Measurements from ENCODE around the gene GCDH. TPM values are rescaled to one million over a fixed set of nuclear protein-coding genes. Genes with fewer than 3 reads are reported as not detected.
A peak's percentile ranks its signal among the peaks of the same experiment; 100 is the strongest.

GCDH gene
- total RNA-seq, 1 experiment from 2014 or later, result 53.2 TPM

DNA sequence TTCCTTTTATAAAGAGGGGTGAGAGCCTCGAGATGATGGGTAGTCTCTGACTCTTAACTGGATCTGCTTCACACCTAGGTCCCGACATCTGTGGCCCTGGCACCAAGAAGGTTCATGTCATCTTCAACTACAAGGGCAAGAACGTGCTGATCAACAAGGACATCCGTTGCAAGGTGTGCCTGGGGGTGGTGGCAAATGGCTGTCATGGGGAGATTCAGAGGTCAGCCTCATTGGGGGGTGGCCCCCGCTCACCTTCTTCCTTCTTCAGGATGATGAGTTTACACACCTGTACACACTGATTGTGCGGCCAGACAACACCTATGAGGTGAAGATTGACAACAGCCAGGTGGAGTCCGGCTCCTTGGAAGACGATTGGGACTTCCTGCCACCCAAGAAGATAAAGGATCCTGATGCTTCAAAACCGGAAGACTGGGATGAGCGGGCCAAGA lies 49.0 kb downstream of the GCDH start:
- Histone ChIP-seq H3K56ac (ENCODE audit: insufficient read length, low read depth, low read length) (no peak overlapping the region), H2AFZ (ENCODE audit: low read length) (no peak overlapping the region), H3K18ac (ENCODE audit: insufficient read length, low read depth, low read length) (no peak overlapping the region), H3K14ac (ENCODE audit: insufficient read depth, low read length) (no peak overlapping the region), H2BK20ac (ENCODE audit: low read depth, low read length, poor library complexity, severe bottlenecking) (no peak overlapping the region), H3K23me2 (ENCODE audit: insufficient read length, low read depth, low read length, poor library complexity, severe bottlenecking) (peaks cover 7% of the 10 kb centered on the region), H2BK15ac (ENCODE audit: low read depth, low read length) (no peak overlapping the region), H4K8ac (replicated peaks; ENCODE audit: insufficient read length, low read depth, low read length) (no peak overlapping the region), H3K79me1 (ENCODE audit: insufficient read depth, low read depth, low read length, poor library complexity, severe bottlenecking) (peaks cover 6% of the 10 kb centered on the region), H2BK12ac (ENCODE audit: insufficient read length, low read depth, low read length) (no peak overlapping the region), H3T11ph (ENCODE audit: low read length) (no peak overlapping the region), H3K9ac (ENCODE audit: extremely low read depth, insufficient read length, low read length) (no peak overlapping the region), H3K27me3 (ENCODE audit: insufficient read depth, low read length) (no peaks in the 10 kb centered on the region), H2BK5ac (ENCODE audit: insufficient read length, low read length) (no peak overlapping the region), H3K23ac (ENCODE audit: insufficient read length, low read depth, low read length) (no peak overlapping the region), H2BK120ac (ENCODE audit: low read depth, low read length, poor library complexity, severe bottlenecking) (no peak overlapping the region), H3K79me2 (ENCODE audit: insufficient read depth, low read length) (peaks cover 6% of the 10 kb centered on the region; the same call in 1 of the 2 replicates), H4K91ac (ENCODE audit: insufficient read length, low read depth, low read length) (no peak overlapping the region), H3K27ac (ENCODE audit: insufficient read length, low read depth, low read length) (no peak overlapping the region), H3K4ac (ENCODE audit: low read depth, low read length) (no peak overlapping the region), H3K4me2 (ENCODE audit: insufficient read depth, insufficient read length, low read length) (peak overlapping the region; percentile 97), H2AK5ac (ENCODE audit: insufficient read length, low read length) (no peak overlapping the region), H3K9me3 (ENCODE audit: control insufficient read depth, low read depth, low read length) (no peaks in the 10 kb centered on the region), H4K20me1 (ENCODE audit: control insufficient read depth, insufficient read depth, insufficient read length) (no peaks in the 10 kb centered on the region), H4K5ac (ENCODE audit: insufficient read length, low read depth, low read length) (no peak overlapping the region), H3K4me1 (ENCODE audit: insufficient read depth, low read length) (no peaks in the 10 kb centered on the region; the same call in 1 of the 2 replicates)
- Mint-ChIP-seq H3K4me3 (peak overlapping the region; percentile 98 to 99), H3K9me3 (no peaks in the 10 kb centered on the region; a peak in 1 of 5 replicates), H3K36me3 (ENCODE audit: insufficient read depth in 1 of 3, low read depth in 3 of 3) (peaks cover 49 to 65% (median 61%) of the 10 kb centered on the region in 3 experiments), H3K4me1 (peaks cover 19 to 41% of the 10 kb centered on the region in 2 experiments), H3K27me3 (ENCODE audit: low read depth) (no peaks in the 10 kb centered on the region; the same call in 1 of the 2 replicates), H3K27ac (peak overlapping the region in 2 of 3 experiments; percentile 78 to 79; a peak in 4 of 7 replicates)
- TF ChIP-seq, protein P1, sequence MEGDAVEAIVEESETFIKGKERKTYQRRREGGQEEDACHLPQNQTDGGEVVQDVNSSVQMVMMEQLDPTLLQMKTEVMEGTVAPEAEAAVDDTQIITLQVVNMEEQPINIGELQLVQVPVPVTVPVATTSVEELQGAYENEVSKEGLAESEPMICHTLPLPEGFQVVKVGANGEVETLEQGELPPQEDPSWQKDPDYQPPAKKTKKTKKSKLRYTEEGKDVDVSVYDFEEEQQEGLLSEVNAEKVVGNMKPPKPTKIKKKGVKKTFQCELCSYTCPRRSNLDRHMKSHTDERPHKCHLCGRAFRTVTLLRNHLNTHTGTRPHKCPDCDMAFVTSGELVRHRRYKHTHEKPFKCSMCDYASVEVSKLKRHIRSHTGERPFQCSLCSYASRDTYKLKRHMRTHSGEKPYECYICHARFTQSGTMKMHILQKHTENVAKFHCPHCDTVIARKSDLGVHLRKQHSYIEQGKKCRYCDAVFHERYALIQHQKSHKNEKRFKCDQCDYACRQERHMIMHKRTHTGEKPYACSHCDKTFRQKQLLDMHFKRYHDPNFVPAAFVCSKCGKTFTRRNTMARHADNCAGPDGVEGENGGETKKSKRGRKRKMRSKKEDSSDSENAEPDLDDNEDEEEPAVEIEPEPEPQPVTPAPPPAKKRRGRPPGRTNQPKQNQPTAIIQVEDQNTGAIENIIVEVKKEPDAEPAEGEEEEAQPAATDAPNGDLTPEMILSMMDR (conservative IDR thresholded peaks at IDR 0.05), result no peak
- DNase-seq, result no peak
- no CpG with 5 or more reads among the region's 10 CpGs for WGBS (ENCODE audit: extremely low coverage, insufficient read length, low lambda C conversion rate)

Data from H9 (cell line).